H1 (cell line): ENCODE data around the gene DHDH. TPM values are rescaled to one million over a fixed set of nuclear protein-coding genes. Genes with fewer than 3 reads are reported as not detected.

Experiments used
- CHD2 ChIP-seq: IDR thresholded peaks from 2 replicates; pipeline ENCODE4 v1.6.1; 2012; ENCODE audit warnings: low read length, improper control_type of control experiment
- CTBP2 ChIP-seq: IDR thresholded peaks from 2 replicates; pipeline ENCODE4 v1.7.0; 2011; ENCODE audit warnings: borderline replicate concordance, mild to moderate bottlenecking, moderate library complexity, mixed read lengths, low read length; ENCODE audit not compliant: insufficient read depth, insufficient read length
- CTCF ChIP-seq, 3 experiments: IDR thresholded peaks; 1 replicate in 2 of 3; 2 replicates in 1 of 3; pipeline versions ENCODE4 v1.5.1 to v1.6.1; 2011; ENCODE audit warnings: low read length in 3 of 3, mild to moderate bottlenecking in 3 of 3, inconsistent platforms in 2 of 3, low read depth in 1 of 3, moderate library complexity in 1 of 3; ENCODE audit not compliant: insufficient read depth in 1 of 3; ENCODE audit errors: control extremely low read depth in 1 of 3
- EZH2 ChIP-seq: fragments of 200-600 bp; sonication (generic); IDR thresholded peaks from 2 replicates; pipeline ENCODE4 v1.7.1; 2012; ENCODE audit warnings: low read depth, mild to moderate bottlenecking, moderate library complexity, low read length, inconsistent platforms; ENCODE audit not compliant: severe bottlenecking
- GABPA ChIP-seq: IDR thresholded peaks from 2 replicates; pipeline ENCODE4 v1.6.1; 2011; ENCODE audit warnings: mild to moderate bottlenecking, low read length, moderate library complexity, borderline replicate concordance; ENCODE audit not compliant: insufficient read depth
- POLR2AphosphoS5 ChIP-seq: IDR thresholded peaks from 2 replicates; pipeline ENCODE4 v1.6.1; 2011; ENCODE audit warnings: low read depth, low read length
- POU5F1 ChIP-seq: IDR thresholded peaks from 2 replicates; pipeline ENCODE4 v1.6.1; 2011; ENCODE audit warnings: low read depth, mild to moderate bottlenecking, low read length, moderate library complexity
- RAD21 ChIP-seq, 2 experiments: IDR thresholded peaks in 1 of 2; conservative IDR thresholded peaks in 1 of 2; 2 replicates each; pipeline ENCODE4 v1.6.1; 2011; ENCODE audit warnings: low read depth in 2 of 2, low read length in 2 of 2, improper control_type of control experiment in 1 of 2, inconsistent platforms in 1 of 2, mild to moderate bottlenecking in 1 of 2, moderate library complexity in 1 of 2
- RBBP5 ChIP-seq: IDR thresholded peaks from 2 replicates; pipeline ENCODE4 v1.7.1; 2012; ENCODE audit warnings: low read depth, mild to moderate bottlenecking, inconsistent platforms, low read length, moderate library complexity, borderline replicate concordance
- RNF2 ChIP-seq: fragments of 200-900, 300-1000 bp; sonication (generic); IDR thresholded peaks from 2 replicates; pipeline ENCODE4 v1.7.1; 2016; ENCODE audit warnings: borderline replicate concordance, low read depth, mild to moderate bottlenecking, antibody characterized with exemption, low read length; ENCODE audit not compliant: poor library complexity, severe bottlenecking; ENCODE audit errors: missing control alignments
- SP1 ChIP-seq: IDR thresholded peaks from 2 replicates; pipeline ENCODE4 v1.6.1; 2011; ENCODE audit warnings: low read depth, low read length
- TEAD4 ChIP-seq: IDR thresholded peaks from 2 replicates; pipeline ENCODE4 v1.6.1; 2012; ENCODE audit warnings: low read depth, low read length, inconsistent platforms, mixed read lengths
- ZNF274 ChIP-seq: IDR thresholded peaks from 2 replicates; pipeline ENCODE4 v1.7.0; 2012; ENCODE audit warnings: low read length, borderline replicate concordance; ENCODE audit errors: extremely low read depth
- polyA plus RNA-seq, 7 experiments: library from polyadenylated mRNA; depleted of rRNA in 3 of 7; stranded (reverse) in 5 of 7; unstranded in 2 of 7; fragments of >200 nt in 5 of 7; fragments of 200-250 nt in 2 of 7; gene quantifications; 1 replicate in 5 of 7; 2 replicates in 1 of 7; 4 replicates in 1 of 7; pipeline versions ENCODE4 v1.2.1 to v1.2.3, GENCODE V29; 2011 to 2013; ENCODE audit warnings: missing spikeins in 2 of 7, mixed read lengths in 2 of 7
- total RNA-seq: library from RNA; stranded (reverse); fragmentation: NEBNext Ultra II Directional; extraction: Animal tissue kit (Norgen Biotek cat#: 25700); gene quantifications from 2 replicates; pipeline ENCODE4 v1.2.1, GENCODE V29; 2021

DHDH gene
- total and polyA plus RNA-seq, 2 of the 8 experiments (the other 6 are each of a cell fraction or from before 2014, with no cell fraction given), result 2.2 to 2.8 TPM

GRCh38 chr19:48967346-48968178 lies 34.1 kb downstream of the DHDH start (continued):
- TF ChIP-seq SP1, result no peak
- TF ChIP-seq ZNF274, result no peak
- TF ChIP-seq RBBP5, result no peak
- TF ChIP-seq TEAD4, result no peak
- TF ChIP-seq GABPA, result no peak
- TF ChIP-seq POLR2AphosphoS5, result peak; percentile 60; the same call in 1 of the 2 replicates
- no peak for TF ChIP-seq RNF2
- TF ChIP-seq RAD21 (IDR thresholded peaks at IDR 0.05 in 1 of 2, conservative IDR thresholded peaks at IDR 0.05 in 1 of 2; ENCODE audit: low read depth in 2 of 2, low read length in 2 of 2), result no peak
- no peak for TF ChIP-seq POU5F1
- TF ChIP-seq CTBP2, result no peak
- no peak for TF ChIP-seq EZH2
- TF ChIP-seq CHD2, result no peak
- TF ChIP-seq CTCF (IDR thresholded peaks at IDR 0.05; ENCODE audit: control extremely low read depth in 1 of 3, insufficient read depth in 1 of 3, low read depth in 1 of 3, low read length in 3 of 3), result no peak
